CD14-positive monocyte (primary cell): ENCODE data around the gene ADAMTS10. TPM values are rescaled to one million over a fixed set of nuclear protein-coding genes. Genes with fewer than 3 reads are reported as not detected.
"Not testable (repeated sequence)": the region's sequence is repeated elsewhere in the genome, so short reads cannot be mapped to it uniquely, and the experiment has no call there.

Experiments used
- DNase-seq, 3 donors: peaks; one replicate each; pipeline ENCODE4 v3.0.0-alpha.2; 2011 to 2022
- H2AFZ ChIP-seq: 2 replicates; pipeline ENCODE4 v1.6.0; 2012; ENCODE audit warnings: mild to moderate bottlenecking, low read depth, low read length, inconsistent platforms; ENCODE audit not compliant: insufficient read depth, poor library complexity, severe bottlenecking
- H3K27ac ChIP-seq, 2 donors: 1 replicate in 1 of 2; 2 replicates in 1 of 2; pipeline ENCODE4 v1.5.1; 2012 to 2013; ENCODE audit warnings: low read length in 2 of 2, control low read depth in 1 of 2, inconsistent platforms in 1 of 2, low read depth in 1 of 2, mild to moderate bottlenecking in 1 of 2
- H3K27me3 ChIP-seq, 2 donors: one replicate each; pipeline versions ENCODE4 v1.6.0 to v1.6.1; 2011 to 2013; ENCODE audit warnings: low read length in 2 of 2; ENCODE audit not compliant: control insufficient read depth in 2 of 2, insufficient read depth in 2 of 2
- H3K36me3 ChIP-seq, 2 donors: replicated peaks in 1 of 2; 1 replicate in 1 of 2; 2 replicates in 1 of 2; pipeline versions ENCODE4 v1.5.1 to v1.6.1; 2012 to 2013; ENCODE audit warnings: low read length in 2 of 2, control low read depth in 1 of 2, inconsistent platforms in 1 of 2, mild to moderate bottlenecking in 1 of 2; ENCODE audit not compliant: insufficient read depth in 2 of 2, control insufficient read depth in 1 of 2
- H3K4me1 ChIP-seq, 2 donors: 1 replicate in 1 of 2; 2 replicates in 1 of 2; pipeline versions ENCODE4 v1.5.1 to v1.6.1; 2012 to 2013; ENCODE audit warnings: low read length in 2 of 2, control low read depth in 1 of 2, inconsistent platforms in 1 of 2, mild to moderate bottlenecking in 1 of 2, moderate library complexity in 1 of 2; ENCODE audit not compliant: insufficient read depth in 2 of 2, control insufficient read depth in 1 of 2
- H3K4me2 ChIP-seq: replicated peaks from 2 replicates; pipeline ENCODE3; 2012; ENCODE audit warnings: low read length, moderate library complexity, mild to moderate bottlenecking; ENCODE audit not compliant: poor library complexity, severe bottlenecking; ENCODE audit errors: extremely low read depth
- H3K4me3 ChIP-seq, 3 experiments: fragments of 200-600 bp in 1 of 3; sonication (generic) in 1 of 3; replicated peaks in 1 of 3; 1 replicate in 2 of 3; 2 replicates in 1 of 3; pipeline ENCODE4 v1.5.1; 2011 to 2013; ENCODE audit warnings: low read length in 3 of 3, mild to moderate bottlenecking in 3 of 3, control low read depth in 2 of 3, low read depth in 2 of 3, inconsistent platforms in 1 of 3, moderate library complexity in 1 of 3
- H3K79me2 ChIP-seq: 2 replicates; pipeline ENCODE4 v1.6.0; 2012; ENCODE audit warnings: mild to moderate bottlenecking, control low read depth, inconsistent platforms, low read length, moderate library complexity; ENCODE audit not compliant: insufficient read depth
- H3K9ac ChIP-seq: 2 replicates; pipeline ENCODE4 v1.6.0; 2017; ENCODE audit warnings: low read length, mild to moderate bottlenecking; ENCODE audit not compliant: insufficient read depth, poor library complexity, severe bottlenecking
- H3K9me3 ChIP-seq, 2 donors: replicated peaks in 1 of 2; 1 replicate in 1 of 2; 2 replicates in 1 of 2; pipeline versions ENCODE4 v1.5.1 to v1.6.1; 2012 to 2013; ENCODE audit warnings: low read length in 2 of 2, control low read depth in 1 of 2; ENCODE audit not compliant: control insufficient read depth in 1 of 2, insufficient read depth in 1 of 2
- H4K20me1 ChIP-seq: 2 replicates; pipeline ENCODE4 v1.6.0; 2012; ENCODE audit warnings: mild to moderate bottlenecking, low read length, control low read depth, moderate library complexity; ENCODE audit not compliant: insufficient read depth
- H3K27ac Mint-ChIP-seq, 7 donors: one replicate each; pipeline ENCODE4 v1.8.0; 2020; ENCODE audit warnings: mild to moderate bottlenecking in 7 of 7, mixed read lengths in 7 of 7, moderate library complexity in 6 of 7, inconsistent platforms in 2 of 7
- H3K27me3 Mint-ChIP-seq, 3 donors: one replicate each; pipeline ENCODE4 v1.8.0; 2021 to 2022; ENCODE audit warnings: low read depth in 3 of 3, mild to moderate bottlenecking in 3 of 3, mixed read lengths in 3 of 3, moderate library complexity in 3 of 3, inconsistent platforms in 1 of 3
- H3K36me3 Mint-ChIP-seq, 2 donors: one replicate each; pipeline ENCODE4 v1.8.0; 2020; ENCODE audit warnings: mixed read lengths in 2 of 2, inconsistent platforms in 1 of 2, mild to moderate bottlenecking in 1 of 2
- H3K4me1 Mint-ChIP-seq: one replicate; pipeline ENCODE4 v1.8.0; 2020; ENCODE audit warnings: mild to moderate bottlenecking, mixed read lengths
- H3K4me3 Mint-ChIP-seq, 2 donors: one replicate each; pipeline ENCODE4 v1.8.0; 2020; ENCODE audit warnings: mild to moderate bottlenecking in 2 of 2, mixed read lengths in 2 of 2, moderate library complexity in 1 of 2
- H3K9me3 Mint-ChIP-seq, 7 donors: one replicate each; pipeline ENCODE4 v1.8.0; 2020 to 2022; ENCODE audit warnings: mixed read lengths in 7 of 7, mild to moderate bottlenecking in 6 of 7, moderate library complexity in 6 of 7, inconsistent platforms in 2 of 7
- WGBS: methylation state at CpG from one replicate; pipeline ENCODE4 v1.1.5; 2013; ENCODE audit warnings: missing lambda C conversion rate; ENCODE audit not compliant: insufficient coverage; 5-methylcytosine and 5-hydroxymethylcytosine counted together
- intact Hi-C, 2 donors: fragments of 100-400 bp; cut with micrococcal nuclease; formaldehyde crosslinking; loops; one replicate each; pipeline versions ENCODE4 v1.15.0 to v1.15.1; 2023
- polyA plus RNA-seq, 3 donors: library from polyadenylated mRNA; depleted of rRNA in 1 of 3; unstranded in 2 of 3; stranded (reverse) in 1 of 3; fragments of 300-500 nt in 2 of 3; fragments of >200 nt in 1 of 3; fragmentation: Illumina TruSeq in 2 of 3; gene quantifications; 1 replicate in 2 of 3; 2 replicates in 1 of 3; pipeline ENCODE4 v1.2.3, GENCODE V29; 2012 to 2021
- TF ChIP-seq, protein P1 (sequence below): fragments of 200-600 bp; IDR thresholded peaks from one replicate; pipeline ENCODE4 v1.8.0; 2022; ENCODE audit warnings: antibody characterized with exemption, mild to moderate bottlenecking

The ADAMTS10 gene
- polyA plus RNA-seq, 3 donors = 2.3 TPM; not detected in 2

DNA sequence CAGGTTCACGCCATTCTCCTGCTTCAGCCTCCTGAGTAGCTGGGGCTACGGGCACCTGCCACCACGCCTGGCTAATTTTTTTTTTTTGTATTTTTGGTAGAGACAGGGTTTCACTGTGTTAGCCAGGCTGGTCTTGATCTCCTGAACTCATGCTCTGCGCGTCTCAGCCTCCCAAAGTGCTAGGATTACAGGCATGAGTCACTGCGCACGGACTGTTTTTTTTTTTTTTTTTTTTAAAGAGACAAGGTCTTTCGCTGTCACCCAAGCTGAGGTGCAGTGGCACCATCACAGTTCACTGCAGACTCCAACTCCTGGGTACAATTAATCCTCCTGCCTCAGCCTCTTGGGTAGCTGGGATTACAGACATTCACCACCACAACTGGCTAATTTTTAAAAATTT is 8.2 kb upstream of the ADAMTS10 start:
- Histone ChIP-seq H2AFZ (no peak overlapping the region), H3K9me3 (no peaks in the 10 kb centered on the region), H3K4me3 (no peak overlapping the region), H4K20me1 (no peaks in the 10 kb centered on the region), H3K27me3 (peaks cover 0 to 4% of the 10 kb centered on the region in 2 donors), H3K9ac (no peak overlapping the region), H3K27ac (no peak overlapping the region), H3K4me1 (peaks cover 6 to 7% of the 10 kb centered on the region in 2 donors), H3K36me3 (no peaks in the 10 kb centered on the region), H3K79me2 (no peaks in the 10 kb centered on the region), H3K4me2 (no peak overlapping the region)
- peaks cover 3 to 20% (median 14%) of the 10 kb centered on the region in 3 donors for H3K27me3 Mint-ChIP-seq
- H3K4me3 Mint-ChIP-seq = no peak overlapping the region
- 79% methylated on average over 6 of the region's 8 CpGs for WGBS
- peaks cover 0 to 2% (median 0%) of the 10 kb centered on the region in 7 donors for H3K9me3 Mint-ChIP-seq
- H3K27ac Mint-ChIP-seq = no peak overlapping the region
- peaks cover 9% of the 10 kb centered on the region for H3K4me1 Mint-ChIP-seq
- DNase-seq = no peak
- TF ChIP-seq, protein P1, sequence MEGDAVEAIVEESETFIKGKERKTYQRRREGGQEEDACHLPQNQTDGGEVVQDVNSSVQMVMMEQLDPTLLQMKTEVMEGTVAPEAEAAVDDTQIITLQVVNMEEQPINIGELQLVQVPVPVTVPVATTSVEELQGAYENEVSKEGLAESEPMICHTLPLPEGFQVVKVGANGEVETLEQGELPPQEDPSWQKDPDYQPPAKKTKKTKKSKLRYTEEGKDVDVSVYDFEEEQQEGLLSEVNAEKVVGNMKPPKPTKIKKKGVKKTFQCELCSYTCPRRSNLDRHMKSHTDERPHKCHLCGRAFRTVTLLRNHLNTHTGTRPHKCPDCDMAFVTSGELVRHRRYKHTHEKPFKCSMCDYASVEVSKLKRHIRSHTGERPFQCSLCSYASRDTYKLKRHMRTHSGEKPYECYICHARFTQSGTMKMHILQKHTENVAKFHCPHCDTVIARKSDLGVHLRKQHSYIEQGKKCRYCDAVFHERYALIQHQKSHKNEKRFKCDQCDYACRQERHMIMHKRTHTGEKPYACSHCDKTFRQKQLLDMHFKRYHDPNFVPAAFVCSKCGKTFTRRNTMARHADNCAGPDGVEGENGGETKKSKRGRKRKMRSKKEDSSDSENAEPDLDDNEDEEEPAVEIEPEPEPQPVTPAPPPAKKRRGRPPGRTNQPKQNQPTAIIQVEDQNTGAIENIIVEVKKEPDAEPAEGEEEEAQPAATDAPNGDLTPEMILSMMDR = no peak
- intact Hi-C loops = loop anchor here (5.0 to 10.0 kb wide), 2 partner anchors 34 to 76 kb away; partner anchors contain the start of gene ACTL9 (in 1 of the 2)
- no peaks in the 10 kb centered on the region for H3K36me3 Mint-ChIP-seq

- TF ChIP-seq, protein P1 = no peak
These were observed 7.5 kb upstream of the ADAMTS10 start for GRCh38 chr19:8617984-8618383.

GRCh38 chr19:8617325-8617724 is 6.8 kb upstream of the ADAMTS10 start:
- not testable (repeated sequence) for H3K9me3 Mint-ChIP-seq, H2AFZ ChIP-seq, H3K36me3 Mint-ChIP-seq, H3K4me3 ChIP-seq, H4K20me1 ChIP-seq, H3K9ac ChIP-seq, H3K36me3 ChIP-seq, H3K79me2 ChIP-seq, H3K4me1 Mint-ChIP-seq, H3K27ac Mint-ChIP-seq, H3K4me2 ChIP-seq, H3K4me1 ChIP-seq, H3K9me3 ChIP-seq, DNase-seq, H3K27me3 ChIP-seq, H3K4me3 Mint-ChIP-seq, H3K27ac ChIP-seq
- 92% methylated on average over 11 of the region's 15 CpGs for WGBS
- H3K27me3 Mint-ChIP-seq = peaks cover 5 to 25% (median 22%) of the 10 kb centered on the region in 3 donors
- intact Hi-C loops = loop anchor here (5.0 to 10.0 kb wide), 2 partner anchors 35 to 77 kb away; partner anchors contain the start of gene ACTL9 (in 1 of the 2)

More at GRCh38 chr19:8617984-8618383, 7.5 kb upstream of the ADAMTS10 start:
- no peaks in the 10 kb centered on the region for H3K79me2 ChIP-seq
- WGBS = 92% methylated on average over 3 of the region's 4 CpGs
- no peak overlapping the region for H3K27ac ChIP-seq
- H3K9me3 ChIP-seq = no peaks in the 10 kb centered on the region
- H3K36me3 ChIP-seq = no peaks in the 10 kb centered on the region
- intact Hi-C loops = loop anchor here (5.0 to 10.0 kb wide), 2 partner anchors 34 to 77 kb away; partner anchors contain the start of gene ACTL9 (in 1 of the 2)
- peaks cover 6 to 7% of the 10 kb centered on the region in 2 donors for H3K4me1 ChIP-seq
- Mint-ChIP-seq H3K9me3 (peaks cover 0 to 2% (median 0%) of the 10 kb centered on the region in 7 donors), H3K4me1 (peaks cover 9% of the 10 kb centered on the region), H3K4me3 (no peak overlapping the region), H3K36me3 (no peaks in the 10 kb centered on the region), H3K27me3 (peaks cover 3 to 20% (median 19%) of the 10 kb centered on the region in 3 donors), H3K27ac (no peak overlapping the region)
- no peak overlapping the region for H2AFZ ChIP-seq
- no peaks in the 10 kb centered on the region for H4K20me1 ChIP-seq
- no peak overlapping the region for H3K4me2 ChIP-seq
- H3K4me3 ChIP-seq = no peak overlapping the region
- no peak overlapping the region for H3K9ac ChIP-seq
- DNase-seq = no peak
- peaks cover 0 to 4% of the 10 kb centered on the region in 2 donors for H3K27me3 ChIP-seq
